Endothelial cell of umbilical vein (primary cell): ENCODE results near the gene MYO1B.

Experiments used
- CTCF ChIP-seq, 2 donors: IDR thresholded peaks; 1 replicate in 1 of 2; 2 replicates in 1 of 2; pipeline ENCODE4 v1.5.1; 2011; ENCODE audit warnings: low read length in 2 of 2, mild to moderate bottlenecking in 2 of 2, moderate library complexity in 2 of 2, control low read depth in 1 of 2, inconsistent platforms in 1 of 2, low read depth in 1 of 2; ENCODE audit not compliant: insufficient read depth in 1 of 2; ENCODE audit errors: extremely low read depth in 1 of 2
- EZH2 ChIP-seq: IDR thresholded peaks from 2 replicates; pipeline ENCODE4 v1.6.1; 2012; ENCODE audit warnings: borderline replicate concordance, low read depth, mild to moderate bottlenecking, moderate library complexity, low read length, inconsistent platforms; ENCODE audit not compliant: severe bottlenecking
- FOS ChIP-seq: IDR thresholded peaks from 2 replicates; pipeline ENCODE4 v1.6.1; 2011; ENCODE audit warnings: mild to moderate bottlenecking, low read length, moderate library complexity, borderline replicate concordance; ENCODE audit not compliant: insufficient read depth
- JUN ChIP-seq: IDR thresholded peaks from 2 replicates; pipeline ENCODE4 v1.6.1; 2011; ENCODE audit warnings: borderline replicate concordance, low read depth; ENCODE audit not compliant: insufficient read length, insufficient read depth
- MAX ChIP-seq: IDR thresholded peaks from 2 replicates; pipeline ENCODE4 v1.6.1; 2011; ENCODE audit not compliant: insufficient read depth, insufficient read length
- MYC ChIP-seq: IDR thresholded peaks from one replicate; pipeline ENCODE4 v1.6.1; 2011; ENCODE audit warnings: mild to moderate bottlenecking, low read depth, low read length
- POLR2A ChIP-seq: IDR thresholded peaks from 2 replicates; pipeline ENCODE4 v1.6.1; 2012; ENCODE audit warnings: low read depth, mild to moderate bottlenecking, control low read depth, low read length
- POLR2AphosphoS5 ChIP-seq: IDR thresholded peaks from 2 replicates; pipeline ENCODE4 v1.6.1; 2012; ENCODE audit warnings: low read depth, mild to moderate bottlenecking, control low read depth, low read length, moderate library complexity; ENCODE audit not compliant: insufficient read depth

GRCh38 chr2:191412353-191412752 is 167.1 kb downstream of the MYO1B start:
- TF ChIP-seq CTCF (IDR thresholded peaks at IDR 0.05; ENCODE audit: extremely low read depth in 1 of 2, insufficient read depth in 1 of 2, low read depth in 1 of 2, low read length in 2 of 2) (no peak), POLR2AphosphoS5 (no peak), EZH2 (no peak), POLR2A (no peak), MAX (no peak), FOS (no peak), MYC (no peak), JUN (no peak)
